SK-N-SH treated with all-trans-retinoic acid at 6 μM for 48 hours (cell line): ENCODE data around the gene PRELID1.

Experiments used
- ARNTL ChIP-seq: fragments of 450-650 bp; formaldehyde crosslinking; IDR thresholded peaks from 2 replicates; pipeline ENCODE4 v1.5.0; 2020; ENCODE audit warnings: low read depth, mild to moderate bottlenecking, moderate library complexity, borderline replicate concordance
- OSR1 ChIP-seq: fragments of 250-450 bp; sonication (Bioruptor Pico); IDR thresholded peaks from 2 replicates; pipeline ENCODE4 v1.8.0; 2022; ENCODE audit warnings: moderate library complexity, mild to moderate bottlenecking, inconsistent platforms
- RARB ChIP-seq: fragments of 250-450 bp; sonication (Bioruptor Pico); IDR thresholded peaks from 2 replicates; pipeline ENCODE4 v1.8.0; 2021; ENCODE audit warnings: mild to moderate bottlenecking, moderate library complexity
- SNAI2 ChIP-seq: fragments of 250-450 bp; sonication (Bioruptor Pico); IDR thresholded peaks from 2 replicates; pipeline ENCODE4 v1.5.0; 2020; ENCODE audit warnings: mild to moderate bottlenecking, moderate library complexity
- TCF4 ChIP-seq: fragments of 250-450 bp; sonication (Bioruptor Pico); IDR thresholded peaks from 2 replicates; pipeline ENCODE4 v1.8.0; 2021; ENCODE audit warnings: mild to moderate bottlenecking, moderate library complexity, borderline replicate concordance
- TOX ChIP-seq: fragments of 250-450 bp; sonication (Bioruptor Pico); IDR thresholded peaks from 2 replicates; pipeline ENCODE4 v1.8.0; 2021; ENCODE audit warnings: mild to moderate bottlenecking, moderate library complexity, borderline replicate concordance
- ZC3H10 ChIP-seq: fragments of 250-450 bp; sonication (Bioruptor Pico); IDR thresholded peaks from 2 replicates; pipeline ENCODE4 v1.5.1; 2021; ENCODE audit warnings: mild to moderate bottlenecking, moderate library complexity
- ZFP30 ChIP-seq: fragments of 450-650 bp; formaldehyde crosslinking; IDR thresholded peaks from 2 replicates; pipeline ENCODE4 v1.5.0; 2022; ENCODE audit warnings: mild to moderate bottlenecking, moderate library complexity
- TF ChIP-seq, protein P1 (sequence below): fragments of 250-450 bp; sonication (Bioruptor Pico); IDR thresholded peaks from 2 replicates; pipeline ENCODE4 v1.5.0; 2020; ENCODE audit warnings: mild to moderate bottlenecking, moderate library complexity
- TF ChIP-seq, protein P2 (sequence below): fragments of 250-450 bp; sonication (Bioruptor Pico); IDR thresholded peaks from 2 replicates; pipeline ENCODE4 v1.8.0; 2020; ENCODE audit warnings: mild to moderate bottlenecking, moderate library complexity, borderline replicate concordance
- TF ChIP-seq, protein P3 (sequence below): fragments of 250-450 bp; sonication (Bioruptor Pico); IDR thresholded peaks from 2 replicates; pipeline ENCODE4 v1.5.1; 2020; ENCODE audit warnings: low read depth, mild to moderate bottlenecking, moderate library complexity

DNA sequence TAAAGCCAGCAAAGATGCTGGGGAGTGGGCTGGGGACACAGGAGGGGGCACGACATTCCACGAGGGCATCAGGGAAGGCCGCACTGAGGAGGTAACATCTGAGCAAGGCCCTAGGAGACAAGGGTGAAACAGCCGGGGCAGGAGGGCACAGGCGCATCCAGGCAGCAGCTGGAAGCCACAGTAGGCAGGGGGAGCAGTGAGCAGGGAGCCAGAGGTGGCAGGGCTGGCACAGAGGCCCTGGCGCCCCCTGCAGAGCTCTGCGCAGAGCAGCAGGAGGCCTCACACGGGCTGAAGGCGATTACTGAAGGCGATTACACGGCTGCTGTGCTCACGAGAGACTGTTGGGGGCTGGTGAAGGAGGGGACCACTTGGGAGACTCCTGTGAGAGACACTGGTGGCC, 32.5 kb downstream of the PRELID1 start:
- TF ChIP-seq ARNTL: no peak
- TF ChIP-seq SNAI2 (CRISPR knock-in tag): no peak
- TF ChIP-seq OSR1: no peak
- no peak for TF ChIP-seq RARB
- no peak for TF ChIP-seq ZFP30 (CRISPR knock-in tag)
- no peak for TF ChIP-seq TOX
- TF ChIP-seq, protein P1, sequence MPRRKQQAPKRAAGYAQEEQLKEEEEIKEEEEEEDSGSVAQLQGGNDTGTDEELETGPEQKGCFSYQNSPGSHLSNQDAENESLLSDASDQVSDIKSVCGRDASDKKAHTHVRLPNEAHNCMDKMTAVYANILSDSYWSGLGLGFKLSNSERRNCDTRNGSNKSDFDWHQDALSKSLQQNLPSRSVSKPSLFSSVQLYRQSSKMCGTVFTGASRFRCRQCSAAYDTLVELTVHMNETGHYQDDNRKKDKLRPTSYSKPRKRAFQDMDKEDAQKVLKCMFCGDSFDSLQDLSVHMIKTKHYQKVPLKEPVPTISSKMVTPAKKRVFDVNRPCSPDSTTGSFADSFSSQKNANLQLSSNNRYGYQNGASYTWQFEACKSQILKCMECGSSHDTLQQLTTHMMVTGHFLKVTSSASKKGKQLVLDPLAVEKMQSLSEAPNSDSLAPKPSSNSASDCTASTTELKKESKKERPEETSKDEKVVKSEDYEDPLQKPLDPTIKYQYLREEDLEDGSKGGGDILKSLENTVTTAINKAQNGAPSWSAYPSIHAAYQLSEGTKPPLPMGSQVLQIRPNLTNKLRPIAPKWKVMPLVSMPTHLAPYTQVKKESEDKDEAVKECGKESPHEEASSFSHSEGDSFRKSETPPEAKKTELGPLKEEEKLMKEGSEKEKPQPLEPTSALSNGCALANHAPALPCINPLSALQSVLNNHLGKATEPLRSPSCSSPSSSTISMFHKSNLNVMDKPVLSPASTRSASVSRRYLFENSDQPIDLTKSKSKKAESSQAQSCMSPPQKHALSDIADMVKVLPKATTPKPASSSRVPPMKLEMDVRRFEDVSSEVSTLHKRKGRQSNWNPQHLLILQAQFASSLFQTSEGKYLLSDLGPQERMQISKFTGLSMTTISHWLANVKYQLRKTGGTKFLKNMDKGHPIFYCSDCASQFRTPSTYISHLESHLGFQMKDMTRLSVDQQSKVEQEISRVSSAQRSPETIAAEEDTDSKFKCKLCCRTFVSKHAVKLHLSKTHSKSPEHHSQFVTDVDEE (CRISPR knock-in tag): no peak
- TF ChIP-seq, protein P2, sequence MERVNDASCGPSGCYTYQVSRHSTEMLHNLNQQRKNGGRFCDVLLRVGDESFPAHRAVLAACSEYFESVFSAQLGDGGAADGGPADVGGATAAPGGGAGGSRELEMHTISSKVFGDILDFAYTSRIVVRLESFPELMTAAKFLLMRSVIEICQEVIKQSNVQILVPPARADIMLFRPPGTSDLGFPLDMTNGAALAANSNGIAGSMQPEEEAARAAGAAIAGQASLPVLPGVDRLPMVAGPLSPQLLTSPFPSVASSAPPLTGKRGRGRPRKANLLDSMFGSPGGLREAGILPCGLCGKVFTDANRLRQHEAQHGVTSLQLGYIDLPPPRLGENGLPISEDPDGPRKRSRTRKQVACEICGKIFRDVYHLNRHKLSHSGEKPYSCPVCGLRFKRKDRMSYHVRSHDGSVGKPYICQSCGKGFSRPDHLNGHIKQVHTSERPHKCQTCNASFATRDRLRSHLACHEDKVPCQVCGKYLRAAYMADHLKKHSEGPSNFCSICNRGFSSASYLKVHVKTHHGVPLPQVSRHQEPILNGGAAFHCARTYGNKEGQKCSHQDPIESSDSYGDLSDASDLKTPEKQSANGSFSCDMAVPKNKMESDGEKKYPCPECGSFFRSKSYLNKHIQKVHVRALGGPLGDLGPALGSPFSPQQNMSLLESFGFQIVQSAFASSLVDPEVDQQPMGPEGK (CRISPR knock-in tag): no peak
- TF ChIP-seq, protein P3, sequence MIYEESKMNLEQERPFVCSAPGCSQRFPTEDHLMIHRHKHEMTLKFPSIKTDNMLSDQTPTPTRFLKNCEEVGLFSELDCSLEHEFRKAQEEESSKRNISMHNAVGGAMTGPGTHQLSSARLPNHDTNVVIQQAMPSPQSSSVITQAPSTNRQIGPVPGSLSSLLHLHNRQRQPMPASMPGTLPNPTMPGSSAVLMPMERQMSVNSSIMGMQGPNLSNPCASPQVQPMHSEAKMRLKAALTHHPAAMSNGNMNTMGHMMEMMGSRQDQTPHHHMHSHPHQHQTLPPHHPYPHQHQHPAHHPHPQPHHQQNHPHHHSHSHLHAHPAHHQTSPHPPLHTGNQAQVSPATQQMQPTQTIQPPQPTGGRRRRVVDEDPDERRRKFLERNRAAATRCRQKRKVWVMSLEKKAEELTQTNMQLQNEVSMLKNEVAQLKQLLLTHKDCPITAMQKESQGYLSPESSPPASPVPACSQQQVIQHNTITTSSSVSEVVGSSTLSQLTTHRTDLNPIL (CRISPR knock-in tag): no peak
- no peak for TF ChIP-seq ZC3H10 (CRISPR knock-in tag)
- TF ChIP-seq TCF4 (CRISPR knock-in tag): no peak
